Measurements from ENCODE around the gene KRTAP1-3. TPM values are rescaled to one million over a fixed set of nuclear protein-coding genes. Genes with fewer than 3 reads are reported as not detected.
"Not testable (repeated sequence)": the region's sequence is repeated elsewhere in the genome, so short reads cannot be mapped to it uniquely, and the experiment has no call there.

Gene KRTAP1-3
- total and polyA plus RNA-seq, 8 donors = not detected

DNA sequence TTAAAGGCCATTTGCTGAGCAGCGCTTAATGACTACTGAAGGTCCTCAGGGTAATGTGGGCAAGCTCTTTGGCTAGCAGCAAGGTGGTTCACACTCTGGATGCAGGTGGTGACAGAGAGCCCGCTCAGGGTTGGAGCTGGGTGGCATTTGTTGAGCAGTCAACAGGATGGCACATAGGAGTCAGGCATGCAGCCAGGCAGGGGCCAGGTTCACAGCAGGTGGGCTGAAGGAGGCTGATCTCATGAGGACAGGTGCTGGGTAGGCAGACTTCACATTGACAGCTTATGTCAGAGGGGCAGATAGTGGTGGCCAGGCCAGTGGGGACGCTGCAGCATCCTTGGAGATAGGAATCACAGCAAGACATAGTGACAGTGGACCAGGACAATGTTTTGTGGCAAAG is 30.3 kb downstream of the KRTAP1-3 start:
- H3K4me1 ChIP-seq = no peaks in the 10 kb centered on the region

GRCh38 chr17:41003926-41004325 is 30.7 kb downstream of the KRTAP1-3 start:
- Histone ChIP-seq H3K4me1 (no peaks in the 10 kb centered on the region), H3K27ac (no peak overlapping the region), H3K36me3 (no peaks in the 10 kb centered on the region), H3K4me3 (no peak overlapping the region), H3K27me3 (peaks cover 0 to 7% of the 10 kb centered on the region in 2 donors), H3K9me3 (no peaks in the 10 kb centered on the region)
- TF ChIP-seq CTCF (IDR thresholded peaks at IDR 0.05) = no peak
- DNase-seq (no peak), ATAC-seq (no peak)
- intact Hi-C loops (cut with DNase I) = no loop called here

More for the DNA sequence above, 30.3 kb downstream of the KRTAP1-3 start:
- Histone ChIP-seq H3K4me3 (no peak overlapping the region), H3K27ac (no peak overlapping the region), H3K27me3 (peaks cover 0 to 6% of the 10 kb centered on the region in 2 donors), H3K9me3 (no peaks in the 10 kb centered on the region), H3K36me3 (no peaks in the 10 kb centered on the region)
- DNase-seq = no peak
- TF ChIP-seq CTCF (IDR thresholded peaks at IDR 0.05) = no peak
- no peak for ATAC-seq
- intact Hi-C loops (cut with DNase I) = no loop called here

GRCh38 chr17:41002814-41003213 is 31.9 kb downstream of the KRTAP1-3 start:
- H3K4me1 ChIP-seq = no peaks in the 10 kb centered on the region
- no peak for DNase-seq
- intact Hi-C loops (cut with DNase I) = no loop called here
- ATAC-seq = peak; percentile 68
- no peak overlapping the region for H3K27ac ChIP-seq
- H3K4me3 ChIP-seq = no peak overlapping the region
- H3K9me3 ChIP-seq = no peaks in the 10 kb centered on the region
- H3K27me3 ChIP-seq = peaks cover 0 to 14% of the 10 kb centered on the region in 2 donors
- no peak for TF ChIP-seq CTCF (IDR thresholded peaks at IDR 0.05)
- no peaks in the 10 kb centered on the region for H3K36me3 ChIP-seq

DNA sequence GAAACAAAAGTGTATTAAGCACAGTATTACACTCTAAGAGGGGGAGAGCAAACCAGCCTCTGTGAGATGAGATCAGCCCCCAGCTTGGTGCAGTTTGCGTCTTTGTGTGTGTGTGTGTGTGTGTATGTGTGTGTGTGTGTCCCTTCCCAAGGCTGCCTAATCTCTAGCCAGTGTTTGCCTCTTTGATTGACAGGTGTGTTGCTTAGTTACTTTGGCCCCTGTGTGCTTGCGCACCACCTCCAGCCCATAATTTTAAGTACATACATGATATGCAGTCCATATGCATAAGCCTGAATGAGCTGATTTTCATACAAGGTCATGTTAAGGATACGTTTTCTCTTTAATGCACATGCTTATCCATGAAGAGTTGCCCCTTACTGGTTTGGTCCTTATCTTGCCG is 32.9 kb downstream of the KRTAP1-3 start:
- Histone ChIP-seq H3K4me1 (no peaks in the 10 kb centered on the region), H3K36me3 (no peaks in the 10 kb centered on the region), H3K9me3 (no peaks in the 10 kb centered on the region), H3K27me3 (peaks cover 0 to 24% of the 10 kb centered on the region in 2 donors), H3K4me3 (no peak overlapping the region), H3K27ac (no peak overlapping the region)
- intact Hi-C loops (cut with DNase I) = no loop called here
- ATAC-seq (no peak), DNase-seq (no peak)
- no peak for TF ChIP-seq CTCF (IDR thresholded peaks at IDR 0.05)

GRCh38 chr17:40999563-40999962 is 35.1 kb downstream of the KRTAP1-3 start, which contains the start of gene KRTAP3-2:
Gene KRTAP3-2, minus strand, starts transcription at chr17:40999906. Its CDS starts 53 bp downstream, at chr17:40999853.
- intact Hi-C loops (cut with DNase I); H3K4me3 ChIP-seq; H3K9me3 ChIP-seq; H3K36me3 ChIP-seq; H3K27ac ChIP-seq; H3K4me1 ChIP-seq; ATAC-seq; DNase-seq: not testable (repeated sequence)
- peaks cover 0 to 41% of the 10 kb centered on the region in 2 donors for H3K27me3 ChIP-seq

GRCh38 chr17:40997361-40997760 is 37.3 kb downstream of the KRTAP1-3 start:
- no peak for DNase-seq
- Histone ChIP-seq H3K36me3 (no peaks in the 10 kb centered on the region), H3K4me1 (no peaks in the 10 kb centered on the region), H3K27me3 (peaks cover 0 to 59% of the 10 kb centered on the region in 2 donors), H3K9me3 (no peaks in the 10 kb centered on the region), H3K27ac (no peak overlapping the region), H3K4me3 (no peak overlapping the region)
- TF ChIP-seq CTCF (IDR thresholded peaks at IDR 0.05) = no peak
- ATAC-seq = no peak
- intact Hi-C loops (cut with DNase I) = no loop called here

Data from left lung (tissue), 10 donors.